AG04450 (cell line): ENCODE results near the gene ABTB2. TPM values are rescaled to one million over a fixed set of nuclear protein-coding genes. Genes with fewer than 3 reads are reported as not detected.

ENCODE experiments used
- CTCF ChIA-PET: fragments of 300-600, 350-600 bp; formaldehyde crosslinking; extraction: SDS; loops from one replicate; lab custom pipeline; 2022; ENCODE audit warnings: antibody characterized with exemption, inconsistent platforms; lab: Charles Lee
- POLR2A ChIA-PET: fragments of 350-600 bp; formaldehyde crosslinking; extraction: SDS; loops from one replicate; lab custom pipeline; 2021; ENCODE audit warnings: antibody characterized with exemption, inconsistent platforms; lab: Yijun Ruan, JAX
- DNase-seq: peaks from one replicate; pipeline ENCODE4 v3.0.0-alpha.2; 2011; ENCODE audit warnings: low read depth, low spot score
- H3K27ac ChIP-seq: one replicate; pipeline ENCODE4 v1.5.1; 2012; ENCODE audit warnings: low read depth, low read length, control low read depth
- H3K27me3 ChIP-seq: one replicate; pipeline ENCODE4 v1.6.0; 2012; ENCODE audit warnings: low read length; ENCODE audit not compliant: control insufficient read depth, insufficient read depth
- H3K4me3 ChIP-seq: 2 replicates; pipeline ENCODE4 v1.5.1; 2011; ENCODE audit warnings: mild to moderate bottlenecking, low read depth, low read length, control low read depth
- H3K9me3 ChIP-seq: 2 replicates; pipeline ENCODE4 v1.5.1; 2012; ENCODE audit warnings: low read length; ENCODE audit not compliant: control insufficient read depth, insufficient read depth
- CTCF ChIP-seq: IDR thresholded peaks from 2 replicates; pipeline ENCODE4 v1.5.1; 2011; ENCODE audit warnings: low read depth, low read length, control low read depth, inconsistent platforms
- polyA plus RNA-seq: library from polyadenylated mRNA; depleted of rRNA; stranded (reverse); fragments of >200 nt; gene quantifications from 2 replicates; pipeline ENCODE4 v1.2.3, GENCODE V29; 2011

Gene ABTB2
- polyA plus RNA-seq, 1 experiment = 0.43 TPM

DNA sequence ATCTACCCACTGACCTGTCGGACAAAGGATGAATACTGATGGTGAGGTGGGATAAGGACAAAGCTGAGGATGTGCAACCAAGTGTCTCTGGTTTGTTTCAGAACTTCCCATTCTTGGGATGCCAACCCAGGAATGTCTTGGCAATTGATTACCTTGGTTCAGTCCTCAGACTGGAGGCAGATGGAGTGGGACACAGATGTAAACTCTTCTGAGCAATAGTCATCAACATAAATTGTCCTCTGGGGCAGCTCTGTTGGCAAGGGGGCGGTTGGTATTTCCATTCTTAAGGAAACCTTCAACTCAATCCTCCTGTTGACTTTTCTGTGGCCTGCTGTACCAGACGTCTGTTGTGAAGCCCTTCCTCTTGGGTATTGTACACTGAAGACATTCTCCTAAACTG lies 6.8 kb downstream of the ABTB2 start:
- Histone ChIP-seq H3K9me3 (no peaks in the 10 kb centered on the region), H3K27me3 (peaks cover 13% of the 10 kb centered on the region), H3K4me3 (no peak overlapping the region), H3K27ac (no peak overlapping the region)
- TF ChIP-seq CTCF = no peak
- ChIA-PET CTCF (interaction anchor here (0.6 to 5.4 kb wide), 2 partner anchors 84 to 177 kb away, joined by 3 to 30 read pairs; no protein-coding TSS in a partner anchor), POLR2A (no interaction called here)
- DNase-seq = no peak

GRCh38 chr11:34349882-34350281 lies 7.9 kb downstream of the ABTB2 start:
- Histone ChIP-seq H3K9me3 (no peaks in the 10 kb centered on the region), H3K27ac (no peak overlapping the region), H3K4me3 (no peak overlapping the region), H3K27me3 (peaks cover 7% of the 10 kb centered on the region)
- CTCF ChIA-PET = interaction anchor here (1.2 to 5.4 kb wide), 2 partner anchors 30 to 176 kb away, joined by 3 to 30 read pairs; no protein-coding TSS in a partner anchor
- TF ChIP-seq CTCF = no peak
- POLR2A ChIA-PET = no interaction called here
- DNase-seq = no peak

- no peak overlapping the region for H3K27ac ChIP-seq
- peaks cover 7% of the 10 kb centered on the region for H3K27me3 ChIP-seq
- TF ChIP-seq CTCF = no peak
- H3K4me3 ChIP-seq = no peak overlapping the region
- ChIA-PET POLR2A (interaction anchor here (0.6 kb wide), 1 partner anchor 78 kb away, joined by 4 read pairs; no protein-coding TSS in a partner anchor), CTCF (interaction anchor here (1.8 to 5.4 kb wide), 2 partner anchors 9 to 175 kb away, joined by 6 to 30 read pairs; partner anchors contain the start of gene ABTB2)
- no peaks in the 10 kb centered on the region for H3K9me3 ChIP-seq
- DNase-seq = no peak
Observed at GRCh38 chr11:34348919-34349318, 8.9 kb downstream of the ABTB2 start.

DNA sequence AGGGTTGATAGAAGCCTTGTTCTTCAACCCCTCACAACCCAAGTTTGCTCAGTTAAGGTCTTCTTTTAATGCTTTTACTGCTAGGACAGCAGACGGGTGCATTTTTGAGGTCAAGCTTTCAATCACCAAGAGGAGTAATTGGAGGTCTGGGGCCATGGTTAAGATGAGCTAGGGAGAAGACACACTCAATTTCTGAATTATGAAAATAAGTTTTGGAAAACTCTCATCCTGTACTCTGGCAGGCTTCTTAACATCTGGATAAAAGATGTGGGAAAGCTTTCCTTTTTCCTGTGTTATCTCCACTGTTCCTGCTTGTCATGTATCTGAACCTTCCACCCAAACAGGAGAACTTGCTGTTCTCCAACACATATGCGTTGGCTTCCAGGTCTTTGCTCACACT lies 9.7 kb downstream of the ABTB2 start:
- Histone ChIP-seq H3K4me3 (no peak overlapping the region), H3K27ac (no peak overlapping the region), H3K27me3 (peaks cover 7% of the 10 kb centered on the region), H3K9me3 (no peaks in the 10 kb centered on the region)
- TF ChIP-seq CTCF = no peak
- POLR2A ChIA-PET = no interaction called here
- CTCF ChIA-PET = interaction anchor here (0.7 to 5.4 kb wide), 3 partner anchors 10 to 728 kb away, joined by 3 to 30 read pairs (median 6); partner anchors contain the start of gene ABTB2
- no peak for DNase-seq

GRCh38 chr11:34346551-34346950 lies 11.3 kb downstream of the ABTB2 start:
- no peak overlapping the region for H3K4me3 ChIP-seq
- DNase-seq = no peak
- no peaks in the 10 kb centered on the region for H3K9me3 ChIP-seq
- no peak for TF ChIP-seq CTCF
- ChIA-PET POLR2A (interaction anchor here (0.5 kb wide), 1 partner anchor 12 kb away, joined by 3 read pairs; no protein-coding TSS in a partner anchor), CTCF (interaction anchor here (0.6 to 2.0 kb wide), 3 partner anchors 122 to 172 kb away, joined by 3 to 12 read pairs (median 3); no protein-coding TSS in a partner anchor)
- H3K27ac ChIP-seq = no peak overlapping the region
- peaks cover 11% of the 10 kb centered on the region for H3K27me3 ChIP-seq
